ENCODE results near the gene C5orf47. TPM values are rescaled to one million over a fixed set of nuclear protein-coding genes. Genes with fewer than 3 reads are reported as not detected.

The C5orf47 gene
- total and polyA plus RNA-seq, 2 donors (not counting 1 experiment from before 2014, with no cell fraction given), result not detected

DNA sequence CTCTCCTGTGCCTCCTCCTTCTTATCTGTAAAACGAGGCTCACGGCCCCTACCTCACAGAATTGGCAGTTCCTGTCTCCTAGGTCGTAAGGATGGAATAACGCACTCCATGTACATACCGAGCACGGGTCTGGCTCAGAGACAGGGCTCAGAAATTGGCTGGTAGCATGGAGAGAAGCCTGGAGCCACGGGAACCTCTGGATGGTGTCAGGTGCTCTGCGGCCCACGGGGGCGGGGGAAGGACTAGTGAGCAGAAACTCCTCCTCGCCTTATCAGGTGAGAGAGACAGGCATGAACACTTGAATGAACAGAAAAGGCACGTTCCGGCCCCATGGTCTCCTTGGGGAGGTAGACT lies 15.4 kb upstream of the C5orf47 start:
- WGBS (ENCODE audit: insufficient coverage), result 19% methylated on average over 11 of the region's 13 CpGs
- Mint-ChIP-seq H3K27me3 (peaks cover 31% of the 10 kb centered on the region), H3K9me3 (ENCODE audit: insufficient read depth) (no peaks in the 10 kb centered on the region), H3K4me1 (peaks cover 11% of the 10 kb centered on the region), H3K27ac (no peak overlapping the region), H3K4me3 (peak overlapping the region; percentile 85)
- DNase-seq (no peak), ATAC-seq (ENCODE audit: low read depth) (peak; percentile 16)
- no peaks in the 10 kb centered on the region for H3K79me2 ChIP-seq (ENCODE audit: control insufficient read depth, insufficient read depth, low read length)
- CTCF ChIA-PET, result interaction anchor here (0.9 to 6.0 kb wide), 28 partner anchors 11 to 679 kb away, joined by 3 to 201 read pairs (median 4); partner anchors contain the start of gene BOD1
- H3K9me3 ChIP-seq (ENCODE audit: control extremely low read depth in 1 of 3, control insufficient read depth in 2 of 3, insufficient read depth in 1 of 3, low read length in 2 of 3), result peaks cover 0 to 5% (median 0%) of the 10 kb centered on the region in 3 donors
- H3K9ac ChIP-seq (ENCODE audit: low read length), result peak overlapping the region; percentile 57
- intact Hi-C loops (cut with micrococcal nuclease), result loop anchor here (1.0 to 5.0 kb wide), 4 partner anchors 56 to 354 kb away; no protein-coding TSS in a partner anchor
- peak overlapping the region; percentile 87 for H2AFZ ChIP-seq (ENCODE audit: insufficient read depth, low read depth, low read length, poor library complexity, severe bottlenecking)
- peaks cover 0 to 7% (median 3%) of the 10 kb centered on the region in 4 experiments for H3K27me3 ChIP-seq (replicated peaks in 1 of 4; ENCODE audit: control extremely low read depth in 1 of 4, control insufficient read depth in 3 of 4, insufficient read depth in 4 of 4, low read length in 3 of 4)
- peak overlapping the region; percentile 81 for H3K4me2 ChIP-seq (replicated peaks; ENCODE audit: low read depth, low read length, poor library complexity, severe bottlenecking)
- H3K4me1 ChIP-seq (ENCODE audit: control insufficient read depth in 2 of 2, insufficient read depth in 2 of 2, low read length in 2 of 2), result peaks cover 13 to 14% of the 10 kb centered on the region in 2 donors
- H3K36me3 ChIP-seq (replicated peaks in 1 of 2; ENCODE audit: control extremely low read depth in 1 of 2, control insufficient read depth in 1 of 2, extremely low read depth in 1 of 2, insufficient read depth in 2 of 2, low read length in 1 of 2), result no peaks in the 10 kb centered on the region
- POLR2A ChIA-PET, result interaction anchor here (0.7 kb wide), 1 partner anchor 358 kb away, joined by 3 read pairs; no protein-coding TSS in a partner anchor
- H3K27ac ChIP-seq (ENCODE audit: low read length in 2 of 2), result no peak overlapping the region
- no peaks in the 10 kb centered on the region for H4K20me1 ChIP-seq (ENCODE audit: control insufficient read depth, insufficient read depth, low read length, poor library complexity, severe bottlenecking)
- no peak for TF ChIP-seq CTCF (IDR thresholded peaks at IDR 0.05)
- no peak for TF ChIP-seq EZH2 (IDR thresholded peaks at IDR 0.05; ENCODE audit: borderline replicate concordance, insufficient read depth, low read depth, low read length, poor library complexity, severe bottlenecking)
- peak overlapping the region in 4 of 5 experiments; percentile 14 to 50 (median 40) for H3K4me3 ChIP-seq (ENCODE audit: control extremely low read depth in 1 of 5, extremely low read depth in 1 of 5, insufficient read depth in 1 of 5, low read depth in 2 of 5, low read length in 4 of 5)

DNA sequence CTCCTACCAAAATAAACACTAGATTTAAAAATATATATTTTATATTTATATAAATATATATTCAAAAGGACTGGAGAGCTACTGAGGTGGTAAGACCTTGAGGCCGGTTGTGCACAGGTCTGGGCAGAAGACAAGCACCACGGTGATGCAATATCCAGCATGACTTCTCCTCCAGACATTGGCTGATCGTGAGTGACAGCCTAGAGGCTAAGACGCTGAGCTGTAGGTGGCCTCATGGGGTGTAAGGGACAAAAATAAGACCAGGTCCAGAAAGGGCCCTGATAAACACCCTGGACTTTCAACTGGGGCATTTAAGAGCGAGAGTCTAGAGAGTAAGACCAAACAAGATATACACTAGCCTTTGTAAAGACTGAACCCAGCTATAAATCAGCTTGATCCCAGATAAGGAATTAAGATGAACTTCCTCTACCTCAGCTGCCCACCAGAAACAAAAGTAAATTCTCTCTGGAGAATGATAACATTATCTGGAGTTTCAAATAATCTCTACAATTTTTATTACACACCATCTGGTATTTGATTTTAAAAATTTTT lies 14.2 kb upstream of the C5orf47 start:
- ChIA-PET CTCF (interaction anchor here (0.8 to 6.0 kb wide), 12 partner anchors 10 to 680 kb away, joined by 3 to 201 read pairs (median 10); partner anchors contain the start of gene BOD1), POLR2A (no interaction called here)
- ATAC-seq (ENCODE audit: low read depth) (no peak), DNase-seq (no peak)
- Histone ChIP-seq H3K4me2 (replicated peaks; ENCODE audit: low read depth, low read length, poor library complexity, severe bottlenecking) (no peak overlapping the region), H3K27ac (ENCODE audit: low read length in 2 of 2) (no peak overlapping the region), H3K27me3 (replicated peaks in 1 of 4; ENCODE audit: control extremely low read depth in 1 of 4, control insufficient read depth in 3 of 4, insufficient read depth in 4 of 4, low read length in 3 of 4) (peaks cover 0 to 7% (median 4%) of the 10 kb centered on the region in 4 experiments), H3K9me3 (ENCODE audit: control extremely low read depth in 1 of 3, control insufficient read depth in 2 of 3, insufficient read depth in 1 of 3, low read length in 2 of 3) (peaks cover 0 to 5% (median 0%) of the 10 kb centered on the region in 3 donors), H2AFZ (ENCODE audit: insufficient read depth, low read depth, low read length, poor library complexity, severe bottlenecking) (no peak overlapping the region), H3K36me3 (replicated peaks in 1 of 2; ENCODE audit: control extremely low read depth in 1 of 2, control insufficient read depth in 1 of 2, extremely low read depth in 1 of 2, insufficient read depth in 2 of 2, low read length in 1 of 2) (no peaks in the 10 kb centered on the region), H3K79me2 (ENCODE audit: control insufficient read depth, insufficient read depth, low read length) (no peaks in the 10 kb centered on the region), H3K4me3 (ENCODE audit: control extremely low read depth in 1 of 5, extremely low read depth in 1 of 5, insufficient read depth in 1 of 5, low read depth in 2 of 5, low read length in 4 of 5) (no peak overlapping the region), H4K20me1 (ENCODE audit: control insufficient read depth, insufficient read depth, low read length, poor library complexity, severe bottlenecking) (no peaks in the 10 kb centered on the region), H3K4me1 (ENCODE audit: control insufficient read depth in 2 of 2, insufficient read depth in 2 of 2, low read length in 2 of 2) (peaks cover 13 to 14% of the 10 kb centered on the region in 2 donors), H3K9ac (ENCODE audit: low read length) (no peak overlapping the region)
- Mint-ChIP-seq H3K27me3 (peaks cover 37% of the 10 kb centered on the region), H3K4me3 (no peak overlapping the region), H3K4me1 (peaks cover 11% of the 10 kb centered on the region), H3K9me3 (ENCODE audit: insufficient read depth) (no peaks in the 10 kb centered on the region), H3K27ac (no peak overlapping the region)
- WGBS (ENCODE audit: insufficient coverage), result 96% methylated on average over 4 of the region's 5 CpGs
- TF ChIP-seq EZH2 (IDR thresholded peaks at IDR 0.05; ENCODE audit: borderline replicate concordance, insufficient read depth, low read depth, low read length, poor library complexity, severe bottlenecking) (no peak), CTCF (IDR thresholded peaks at IDR 0.05) (no peak)
- intact Hi-C loops (cut with micrococcal nuclease), result loop anchor here (5.0 kb wide), 1 partner anchor 57 kb away; no protein-coding TSS in a partner anchor
